ENCODE data around the gene TMC1. TPM values are rescaled to one million over a fixed set of nuclear protein-coding genes. Genes with fewer than 3 reads are reported as not detected.

Gene TMC1
- total RNA-seq, 2 experiments from 2014 or later, result not detected

GRCh38 chr9:72551306-72551705 is 29.9 kb downstream of the TMC1 start:
- DNase-seq (no peak), ATAC-seq (ENCODE audit: poor library complexity) (no peak)
- intact Hi-C loops (cut with DNase I, micrococcal nuclease), result no loop called here
- Histone ChIP-seq H3K4me1 (ENCODE audit: insufficient read depth, low read length) (no peaks in the 10 kb centered on the region), H3K27ac (ENCODE audit: low read depth in 1 of 2, low read length in 2 of 2) (no peak overlapping the region), H3K27me3 (ENCODE audit: control insufficient read depth in 1 of 2, insufficient read depth in 2 of 2, low read length in 2 of 2) (no peaks in the 10 kb centered on the region), H3K9me3 (ENCODE audit: control insufficient read depth in 1 of 2, insufficient read depth in 1 of 2, low read length in 2 of 2) (no peaks in the 10 kb centered on the region), H3K36me3 (ENCODE audit: insufficient read depth, low read length) (no peaks in the 10 kb centered on the region), H3K4me3 (ENCODE audit: low read length) (no peak overlapping the region)
- Mint-ChIP-seq H3K4me1 (ENCODE audit: low read depth) (no peaks in the 10 kb centered on the region), H3K36me3 (ENCODE audit: low read depth) (no peaks in the 10 kb centered on the region), H3K27me3 (no peaks in the 10 kb centered on the region), H3K9me3 (no peaks in the 10 kb centered on the region), H3K27ac (no peak overlapping the region), H3K4me3 (no peak overlapping the region)
- TF ChIP-seq, protein P1, sequence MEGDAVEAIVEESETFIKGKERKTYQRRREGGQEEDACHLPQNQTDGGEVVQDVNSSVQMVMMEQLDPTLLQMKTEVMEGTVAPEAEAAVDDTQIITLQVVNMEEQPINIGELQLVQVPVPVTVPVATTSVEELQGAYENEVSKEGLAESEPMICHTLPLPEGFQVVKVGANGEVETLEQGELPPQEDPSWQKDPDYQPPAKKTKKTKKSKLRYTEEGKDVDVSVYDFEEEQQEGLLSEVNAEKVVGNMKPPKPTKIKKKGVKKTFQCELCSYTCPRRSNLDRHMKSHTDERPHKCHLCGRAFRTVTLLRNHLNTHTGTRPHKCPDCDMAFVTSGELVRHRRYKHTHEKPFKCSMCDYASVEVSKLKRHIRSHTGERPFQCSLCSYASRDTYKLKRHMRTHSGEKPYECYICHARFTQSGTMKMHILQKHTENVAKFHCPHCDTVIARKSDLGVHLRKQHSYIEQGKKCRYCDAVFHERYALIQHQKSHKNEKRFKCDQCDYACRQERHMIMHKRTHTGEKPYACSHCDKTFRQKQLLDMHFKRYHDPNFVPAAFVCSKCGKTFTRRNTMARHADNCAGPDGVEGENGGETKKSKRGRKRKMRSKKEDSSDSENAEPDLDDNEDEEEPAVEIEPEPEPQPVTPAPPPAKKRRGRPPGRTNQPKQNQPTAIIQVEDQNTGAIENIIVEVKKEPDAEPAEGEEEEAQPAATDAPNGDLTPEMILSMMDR (IDR thresholded peaks at IDR 0.05), result no peak
- ChIA-PET CTCF (no interaction called here), POLR2A (no interaction called here)

- H3K27me3 ChIP-seq (ENCODE audit: control insufficient read depth in 1 of 2, insufficient read depth in 2 of 2, low read length in 2 of 2), result no peaks in the 10 kb centered on the region
- TF ChIP-seq, protein P1 (IDR thresholded peaks at IDR 0.05), result no peak
- H3K9me3 Mint-ChIP-seq, result no peaks in the 10 kb centered on the region
- ATAC-seq (ENCODE audit: poor library complexity), result no peak
- H3K36me3 Mint-ChIP-seq (ENCODE audit: low read depth), result no peaks in the 10 kb centered on the region
- H3K9me3 ChIP-seq (ENCODE audit: control insufficient read depth in 1 of 2, insufficient read depth in 1 of 2, low read length in 2 of 2), result no peaks in the 10 kb centered on the region
- no peak overlapping the region for H3K4me3 Mint-ChIP-seq
- CTCF ChIA-PET, result no interaction called here
- H3K27ac ChIP-seq (ENCODE audit: low read depth in 1 of 2, low read length in 2 of 2), result no peak overlapping the region
- no peak overlapping the region for H3K4me3 ChIP-seq (ENCODE audit: low read length)
- no peaks in the 10 kb centered on the region for H3K4me1 ChIP-seq (ENCODE audit: insufficient read depth, low read length)
- DNase-seq, result no peak
- H3K4me1 Mint-ChIP-seq (ENCODE audit: low read depth), result no peaks in the 10 kb centered on the region
- POLR2A ChIA-PET, result no interaction called here
- no peaks in the 10 kb centered on the region for H3K27me3 Mint-ChIP-seq
- no peaks in the 10 kb centered on the region for H3K36me3 ChIP-seq (ENCODE audit: insufficient read depth, low read length)
- H3K27ac Mint-ChIP-seq, result no peak overlapping the region
- intact Hi-C loops (cut with DNase I, micrococcal nuclease), result no loop called here
Measured at GRCh38 chr9:72552356-72552755, 30.9 kb downstream of the TMC1 start.

DNA sequence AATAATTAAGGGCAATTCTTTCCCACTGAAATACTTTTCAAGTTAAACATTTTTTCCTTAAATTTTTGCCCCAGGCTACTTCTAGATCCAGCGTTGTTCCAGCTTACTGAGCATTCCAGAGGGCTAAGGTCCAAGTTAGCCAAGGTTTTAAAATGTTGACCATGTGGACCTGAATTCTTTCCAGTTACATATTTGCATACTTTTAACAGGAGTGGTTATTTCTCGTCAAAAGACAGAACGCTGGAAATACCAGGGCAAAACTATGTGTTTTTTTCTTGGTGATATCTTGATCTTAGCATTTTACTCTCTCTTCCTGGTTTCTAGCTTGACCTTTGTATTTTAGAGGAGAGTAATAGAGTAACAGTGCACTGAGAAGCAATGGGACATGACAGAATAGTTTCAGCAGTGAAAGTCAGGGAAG is 32.8 kb downstream of the TMC1 start:
- Mint-ChIP-seq H3K27me3 (no peaks in the 10 kb centered on the region), H3K36me3 (ENCODE audit: low read depth) (no peaks in the 10 kb centered on the region), H3K4me1 (ENCODE audit: low read depth) (no peaks in the 10 kb centered on the region), H3K9me3 (no peaks in the 10 kb centered on the region), H3K4me3 (no peak overlapping the region), H3K27ac (no peak overlapping the region)
- Histone ChIP-seq H3K4me3 (ENCODE audit: low read length) (no peak overlapping the region), H3K27me3 (ENCODE audit: control insufficient read depth in 1 of 2, insufficient read depth in 2 of 2, low read length in 2 of 2) (no peaks in the 10 kb centered on the region), H3K9me3 (ENCODE audit: control insufficient read depth in 1 of 2, insufficient read depth in 1 of 2, low read length in 2 of 2) (no peaks in the 10 kb centered on the region), H3K36me3 (ENCODE audit: insufficient read depth, low read length) (no peaks in the 10 kb centered on the region), H3K27ac (ENCODE audit: low read depth in 1 of 2, low read length in 2 of 2) (no peak overlapping the region), H3K4me1 (ENCODE audit: insufficient read depth, low read length) (no peaks in the 10 kb centered on the region)
- ATAC-seq (ENCODE audit: poor library complexity) (no peak), DNase-seq (no peak)
- TF ChIP-seq, protein P1 (IDR thresholded peaks at IDR 0.05), result no peak
- intact Hi-C loops (cut with DNase I, micrococcal nuclease), result no loop called here
- ChIA-PET CTCF (no interaction called here), POLR2A (no interaction called here)
